BJ (cell line): ENCODE data around the gene TRAPPC4. TPM values are rescaled to one million over a fixed set of nuclear protein-coding genes. Genes with fewer than 3 reads are reported as not detected.
"Not testable (repeated sequence)": the region's sequence is repeated elsewhere in the genome, so short reads cannot be mapped to it uniquely, and the experiment has no call there.

ENCODE experiments used
- CTCF ChIA-PET: fragments of 350-600 bp; formaldehyde crosslinking; extraction: SDS; loops from one replicate; lab custom pipeline; 2021; ENCODE audit warnings: antibody characterized with exemption, inconsistent platforms; lab: Yijun Ruan, JAX
- POLR2A ChIA-PET: fragments of 300-600 bp; sonication (Branson Sonifier 250); formaldehyde crosslinking; extraction: SDS; loops from one replicate; lab custom pipeline; 2021; ENCODE audit warnings: antibody characterized with exemption; lab: Charles Lee
- DNase-seq: peaks from one replicate; pipeline ENCODE4 v3.0.0-alpha.2; 2011; ENCODE audit warnings: low read depth
- H3K27me3 ChIP-seq: 2 replicates; pipeline ENCODE4 v1.6.0; 2011; ENCODE audit warnings: low read length; ENCODE audit not compliant: control insufficient read depth, insufficient read depth
- H3K36me3 ChIP-seq: 2 replicates; pipeline ENCODE4 v1.5.1; 2011; ENCODE audit warnings: low read length; ENCODE audit not compliant: control insufficient read depth, insufficient read depth
- H3K4me3 ChIP-seq: 2 replicates; pipeline ENCODE4 v1.5.1; 2011; ENCODE audit warnings: low read depth, mild to moderate bottlenecking, control low read depth, low read length
- polyA minus RNA-seq: library from RNA; depleted of rRNA, polyadenylated mRNA; stranded (reverse); fragments of >200 nt; gene quantifications from 2 replicates; pipeline ENCODE4 v1.2.3, GENCODE V29; 2011; rRNA and poly(A)+ RNA removed
- polyA plus RNA-seq: library from polyadenylated mRNA; depleted of rRNA; stranded (reverse); fragments of >200 nt; gene quantifications from 2 replicates; pipeline ENCODE4 v1.2.3, GENCODE V29; 2011; rRNA removed
- TF ChIP-seq, protein P1 (sequence below): IDR thresholded peaks from 2 replicates; pipeline ENCODE4 v1.5.1; 2011; ENCODE audit warnings: low read depth, mild to moderate bottlenecking, control low read depth, inconsistent platforms, low read length, moderate library complexity; ENCODE audit not compliant: insufficient read depth

TRAPPC4 gene, protein sequence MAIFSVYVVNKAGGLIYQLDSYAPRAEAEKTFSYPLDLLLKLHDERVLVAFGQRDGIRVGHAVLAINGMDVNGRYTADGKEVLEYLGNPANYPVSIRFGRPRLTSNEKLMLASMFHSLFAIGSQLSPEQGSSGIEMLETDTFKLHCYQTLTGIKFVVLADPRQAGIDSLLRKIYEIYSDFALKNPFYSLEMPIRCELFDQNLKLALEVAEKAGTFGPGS
- 167 and 211 TPM in 2 replicates for polyA plus RNA-seq
- polyA minus RNA-seq: 52.3 and 72.6 TPM in 2 replicates

DNA sequence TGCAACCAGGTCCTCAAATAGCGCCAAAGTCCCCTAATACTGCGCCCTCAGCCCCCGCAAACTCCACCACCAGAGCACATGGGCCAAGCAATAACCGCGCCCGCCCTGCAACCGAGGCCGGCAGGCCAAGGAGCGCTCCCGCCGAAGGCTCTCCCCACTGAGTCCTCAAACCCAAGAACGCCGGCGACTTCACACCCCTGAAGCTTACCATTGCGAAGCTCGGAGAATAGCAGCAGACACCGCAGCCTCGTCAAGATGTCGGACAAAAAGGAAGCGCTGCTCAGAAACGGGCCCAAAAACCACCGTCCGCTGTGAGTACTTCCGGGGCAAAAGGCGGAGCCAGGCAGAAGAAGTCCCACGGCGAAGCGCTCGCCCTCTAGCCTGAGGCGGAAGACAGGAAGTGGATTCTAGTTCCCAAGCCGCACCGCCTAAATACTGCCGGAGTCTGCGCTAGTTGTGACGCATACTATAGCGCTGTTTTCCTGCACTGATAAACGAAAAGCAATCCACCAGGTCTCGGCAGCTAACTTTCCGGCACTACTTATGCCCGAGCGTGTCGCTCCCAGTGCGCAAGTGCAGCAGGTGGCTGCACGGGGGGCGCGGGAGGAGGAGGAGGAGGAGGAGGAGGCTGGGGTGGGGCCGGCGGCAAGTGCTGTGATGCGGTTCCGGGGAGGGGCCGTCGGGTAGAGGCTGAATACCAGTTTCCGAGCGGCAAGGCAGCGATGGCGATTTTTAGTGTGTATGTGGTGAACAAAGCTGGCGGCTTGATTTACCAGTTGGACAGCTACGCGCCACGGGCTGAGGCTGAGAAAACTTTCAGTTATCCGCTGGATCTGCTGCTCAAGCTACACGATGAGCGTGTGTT is at the start of gene TRAPPC4, which contains the start of gene RPS25:
TSS of gene TRAPPC4 (plus strand) at position 693 of the 865 bp plus-strand sequence. CDS start at position 723, 30 bp downstream.
TSS of gene RPS25 (minus strand) at position 270 of the 865 bp plus-strand sequence. CDS start at position 211, 59 bp downstream.
- peak; percentile 76 for DNase-seq
- H3K36me3 ChIP-seq: peaks cover 12% of the 10 kb centered on the region
- POLR2A ChIA-PET: no interaction called here
- CTCF ChIA-PET: interaction anchor here (0.7 to 3.4 kb wide), 4 partner anchors 12 to 329 kb away, joined by 3 to 13 read pairs (median 3); partner anchors contain the start of gene SLC37A4
- H3K27me3 ChIP-seq: no peaks in the 10 kb centered on the region
- peak within 1 kb of the TSS; percentile 85 for H3K4me3 ChIP-seq
- TF ChIP-seq, protein P1, sequence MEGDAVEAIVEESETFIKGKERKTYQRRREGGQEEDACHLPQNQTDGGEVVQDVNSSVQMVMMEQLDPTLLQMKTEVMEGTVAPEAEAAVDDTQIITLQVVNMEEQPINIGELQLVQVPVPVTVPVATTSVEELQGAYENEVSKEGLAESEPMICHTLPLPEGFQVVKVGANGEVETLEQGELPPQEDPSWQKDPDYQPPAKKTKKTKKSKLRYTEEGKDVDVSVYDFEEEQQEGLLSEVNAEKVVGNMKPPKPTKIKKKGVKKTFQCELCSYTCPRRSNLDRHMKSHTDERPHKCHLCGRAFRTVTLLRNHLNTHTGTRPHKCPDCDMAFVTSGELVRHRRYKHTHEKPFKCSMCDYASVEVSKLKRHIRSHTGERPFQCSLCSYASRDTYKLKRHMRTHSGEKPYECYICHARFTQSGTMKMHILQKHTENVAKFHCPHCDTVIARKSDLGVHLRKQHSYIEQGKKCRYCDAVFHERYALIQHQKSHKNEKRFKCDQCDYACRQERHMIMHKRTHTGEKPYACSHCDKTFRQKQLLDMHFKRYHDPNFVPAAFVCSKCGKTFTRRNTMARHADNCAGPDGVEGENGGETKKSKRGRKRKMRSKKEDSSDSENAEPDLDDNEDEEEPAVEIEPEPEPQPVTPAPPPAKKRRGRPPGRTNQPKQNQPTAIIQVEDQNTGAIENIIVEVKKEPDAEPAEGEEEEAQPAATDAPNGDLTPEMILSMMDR: no peak

DNA sequence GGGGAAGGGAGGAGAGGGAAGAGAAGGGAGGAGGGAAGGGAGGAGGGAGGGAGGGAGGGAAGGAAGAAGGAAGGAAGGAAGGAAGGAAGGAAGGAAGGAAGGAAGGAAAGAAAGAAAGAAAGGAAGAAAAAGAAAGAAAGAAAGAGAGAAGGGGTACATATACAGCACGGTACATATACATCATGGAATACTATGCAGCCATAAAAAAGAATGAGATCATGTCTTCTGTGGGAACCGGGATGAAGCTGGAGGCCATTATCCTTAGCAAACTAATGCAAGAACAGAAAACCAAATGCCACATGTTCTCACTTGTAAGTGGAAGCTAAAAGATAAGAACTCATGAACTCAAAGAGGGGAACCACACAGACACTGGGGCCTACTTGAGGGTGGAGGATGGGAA is 49.1 kb upstream of the TRAPPC4 start:
- H3K27me3 ChIP-seq, H3K36me3 ChIP-seq, DNase-seq, H3K4me3 ChIP-seq, POLR2A ChIA-PET: not testable (repeated sequence)
- CTCF ChIA-PET: interaction anchor here (1.1 kb wide), 1 partner anchor 8 kb away, joined by 4 read pairs; no protein-coding TSS in a partner anchor

DNA sequence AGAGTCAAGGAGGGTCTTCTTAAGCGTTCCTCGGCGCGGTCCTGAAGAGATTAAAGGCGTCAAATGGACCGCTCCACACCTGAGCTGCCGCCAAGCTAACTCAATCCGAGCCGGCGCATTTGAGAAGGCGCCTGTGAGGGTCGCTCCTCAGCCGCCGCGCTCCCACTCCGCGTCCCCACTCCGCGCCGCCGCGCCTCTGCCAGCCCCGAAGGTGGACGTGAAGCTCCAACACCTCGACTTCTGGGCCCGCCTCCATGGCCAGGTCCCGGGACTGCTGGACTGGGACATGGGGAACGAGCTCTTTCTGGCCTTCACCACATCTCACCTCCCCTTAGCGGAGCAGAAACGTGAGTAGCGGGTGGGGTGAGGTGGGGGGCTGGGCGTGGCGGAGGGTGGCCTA is 46.9 kb upstream of the TRAPPC4 start, which contains the start of gene FOXR1:
TSS of gene FOXR1 (plus strand) at position 116 of the 400 bp plus-strand sequence. CDS start at position 287, 171 bp downstream.
- CTCF ChIA-PET: interaction anchor here (0.7 kb wide), 1 partner anchor 15 kb away, joined by 4 read pairs; no protein-coding TSS in a partner anchor
- Histone ChIP-seq H3K36me3 (no peaks in the 10 kb centered on the region), H3K4me3 (no peak within 1 kb of the TSS), H3K27me3 (peaks cover 8% of the 10 kb centered on the region)
- no peak for DNase-seq
- POLR2A ChIA-PET: interaction anchor here (0.5 kb wide), 2 partner anchors 10 to 63 kb away, joined by 3 to 9 read pairs; no protein-coding TSS in a partner anchor
- TF ChIP-seq, protein P1: no peak

DNA sequence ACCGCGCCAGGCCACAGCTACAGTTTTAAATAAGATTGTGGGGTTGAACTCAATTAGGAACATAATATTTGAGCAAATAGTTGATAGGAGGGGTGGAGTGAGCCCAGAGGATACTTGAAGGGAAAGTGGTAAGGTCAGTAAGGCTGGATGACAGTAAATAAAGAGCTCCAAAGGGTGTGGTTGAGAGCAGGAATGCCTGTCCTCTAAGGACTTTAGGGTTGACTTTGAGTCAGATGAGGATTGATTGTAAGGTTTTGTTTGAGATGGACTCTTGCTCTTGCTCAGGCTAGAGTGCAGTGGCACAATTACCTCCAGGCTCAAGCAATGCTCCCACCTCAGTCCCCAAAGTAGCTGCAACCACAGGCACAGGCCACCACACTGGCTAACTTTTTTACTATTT is 44.6 kb upstream of the TRAPPC4 start:
- POLR2A ChIA-PET: no interaction called here
- no peak overlapping the region for H3K4me3 ChIP-seq
- H3K27me3 ChIP-seq: peaks cover 8% of the 10 kb centered on the region
- CTCF ChIA-PET: interaction anchor here (2.2 kb wide), 1 partner anchor 284 kb away, joined by 5 read pairs; no protein-coding TSS in a partner anchor
- DNase-seq: no peak
- TF ChIP-seq, protein P1: no peak
- no peaks in the 10 kb centered on the region for H3K36me3 ChIP-seq

DNA sequence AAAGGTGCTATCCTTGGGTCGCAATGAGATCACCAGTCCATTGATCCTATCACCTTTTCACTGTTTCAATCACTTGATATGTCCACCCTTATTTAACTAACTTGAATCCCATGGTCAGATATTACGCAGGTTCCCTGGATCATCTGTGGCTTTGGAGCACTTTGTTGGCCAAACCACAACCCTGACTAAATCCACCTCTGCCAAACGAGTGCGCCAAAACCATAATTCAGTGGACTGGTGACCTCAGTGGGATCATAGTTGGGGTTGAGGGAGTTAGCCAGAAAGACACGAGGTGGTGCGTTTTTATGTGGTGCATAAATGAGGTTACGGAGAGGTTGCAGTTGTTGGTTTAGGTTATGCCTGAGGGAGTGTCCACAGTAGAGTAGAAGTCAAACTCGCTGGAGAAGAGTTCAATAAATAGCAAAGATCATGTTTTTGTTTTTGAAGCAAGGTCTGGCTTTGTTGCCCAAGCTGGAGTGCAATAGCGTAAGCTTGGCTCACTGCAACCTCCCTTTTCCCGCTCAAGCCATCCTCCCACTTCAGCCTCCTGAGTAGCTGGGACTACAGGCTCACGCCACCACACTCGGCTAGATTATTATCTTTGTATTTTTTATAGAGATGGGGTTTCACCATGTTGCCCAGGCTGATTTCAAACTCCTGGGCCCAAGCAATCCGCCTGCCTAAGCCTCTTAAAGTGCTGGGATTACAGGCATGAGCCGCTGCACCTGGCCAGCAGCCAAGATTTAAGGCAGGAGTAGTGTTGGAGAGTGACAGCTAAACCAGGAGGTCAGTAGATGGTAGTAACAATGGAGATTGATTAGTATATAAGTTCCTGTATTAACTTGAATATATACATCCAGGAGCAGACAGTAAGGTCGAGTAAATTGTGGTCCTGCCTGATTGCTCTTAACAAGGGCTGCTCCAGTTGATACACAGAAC is 42.5 kb upstream of the TRAPPC4 start:
- CTCF ChIA-PET: no interaction called here
- DNase-seq: no peak
- Histone ChIP-seq H3K27me3 (peaks cover 16% of the 10 kb centered on the region), H3K36me3 (no peaks in the 10 kb centered on the region), H3K4me3 (no peak overlapping the region)
- TF ChIP-seq, protein P1: no peak
- POLR2A ChIA-PET: no interaction called here
